Stimulated activated CD4-positive, alpha-beta T cell treated with anti-CD3 and anti-CD28 coated beads, Interleukin-2, amount 100 ng/mL, for 24 hours (primary cell): Measurements from ENCODE around the gene SUFU.
A peak's percentile ranks its signal among the peaks of the same experiment; 100 is the strongest.
"Not testable (repeated sequence)": the region's sequence is repeated elsewhere in the genome, so short reads cannot be mapped to it uniquely, and the experiment has no call there.

Source experiments
- DNase-seq, 2 donors: peaks; one replicate each; pipeline ENCODE4 v3.0.0-alpha.2; 2020

Gene SUFU

GRCh38 chr10:102503264-102504178 is at the start of gene SUFU:
SUFU (plus strand) TSS chr10:102503972; CDS start chr10:102504153, 181 bp downstream.
- DNase-seq: peak; percentile 98 to 99

GRCh38 chr10:102454662-102455487 is 48.9 kb upstream of the SUFU start:
- not testable (repeated sequence) for DNase-seq

DNA sequence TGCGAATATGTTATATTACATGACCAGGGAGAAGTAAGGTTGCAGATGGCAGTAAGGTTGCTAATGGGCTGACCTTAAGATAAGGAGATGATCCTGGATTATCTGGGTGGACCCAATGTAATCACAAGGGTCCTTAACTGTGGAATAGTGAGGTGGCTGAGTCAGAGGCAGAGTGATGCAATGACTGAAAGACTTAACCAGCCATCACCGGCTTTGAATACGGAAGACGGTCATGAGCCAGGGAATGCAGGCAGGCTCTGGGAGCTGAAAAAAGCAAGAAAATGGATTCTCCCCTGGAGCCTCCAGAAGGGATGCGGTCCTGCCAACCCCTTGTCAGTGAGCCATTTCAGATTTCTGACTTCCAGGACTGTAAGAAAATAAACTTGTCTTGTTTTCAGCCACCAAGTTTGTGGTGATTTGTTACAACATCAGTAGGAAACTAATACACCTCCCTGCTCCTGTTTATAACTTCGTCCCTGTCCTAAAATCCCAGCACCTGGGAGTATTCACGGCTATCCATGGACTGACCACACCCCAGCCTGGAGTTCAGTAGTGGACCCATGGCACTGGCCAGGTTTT is 47.8 kb upstream of the SUFU start:
- no peak for DNase-seq

DNA sequence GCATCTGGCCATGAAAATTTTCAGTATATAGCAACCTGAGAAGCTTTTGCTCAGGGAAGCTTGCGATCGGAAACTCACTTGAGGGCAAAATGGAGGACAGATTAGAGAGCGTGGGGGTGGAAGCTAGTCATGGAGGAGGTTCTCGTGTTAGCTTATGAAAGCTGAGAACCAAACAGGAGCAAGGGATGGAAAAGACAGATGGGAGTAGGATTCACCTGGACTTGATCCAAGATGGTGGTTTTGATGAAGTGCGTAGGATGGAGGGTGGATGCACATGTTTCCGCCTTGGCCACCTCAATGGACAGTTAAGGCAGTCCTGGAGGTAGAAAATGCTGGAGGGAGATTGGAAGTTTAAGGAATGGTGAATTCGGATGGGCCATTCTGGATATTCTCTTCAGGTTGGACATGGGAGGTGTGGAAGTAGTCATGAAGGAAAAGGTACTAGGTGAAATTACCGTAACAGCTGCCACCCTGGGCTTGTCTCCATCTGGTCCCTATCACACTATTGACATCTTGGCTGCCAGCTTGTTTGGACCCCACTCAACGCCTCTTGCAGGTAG is 46.1 kb upstream of the SUFU start:
- DNase-seq: no peak

DNA sequence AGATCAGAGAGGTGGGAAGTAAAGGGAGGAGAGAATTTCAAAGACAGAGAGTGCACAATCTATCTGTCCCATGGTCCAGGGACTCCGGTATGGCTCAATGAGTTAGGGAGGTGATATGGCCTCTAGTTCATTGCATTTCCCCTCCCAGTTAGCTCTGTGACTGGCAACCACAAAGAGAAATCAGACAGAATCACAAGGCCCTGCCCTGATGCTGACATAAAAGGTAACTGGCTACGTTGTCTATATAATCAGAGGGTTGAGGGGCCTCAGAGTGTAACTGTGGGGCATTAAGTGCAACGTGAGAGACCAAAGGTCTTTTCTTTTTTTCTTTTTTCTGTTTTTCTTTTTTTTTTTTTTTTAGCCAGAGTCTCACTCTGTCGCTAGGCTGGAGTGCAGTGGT is 45.1 kb upstream of the SUFU start:
- DNase-seq: no peak

GRCh38 chr10:102460836-102461186 is 43.0 kb upstream of the SUFU start:
- DNase-seq: no peak

DNA sequence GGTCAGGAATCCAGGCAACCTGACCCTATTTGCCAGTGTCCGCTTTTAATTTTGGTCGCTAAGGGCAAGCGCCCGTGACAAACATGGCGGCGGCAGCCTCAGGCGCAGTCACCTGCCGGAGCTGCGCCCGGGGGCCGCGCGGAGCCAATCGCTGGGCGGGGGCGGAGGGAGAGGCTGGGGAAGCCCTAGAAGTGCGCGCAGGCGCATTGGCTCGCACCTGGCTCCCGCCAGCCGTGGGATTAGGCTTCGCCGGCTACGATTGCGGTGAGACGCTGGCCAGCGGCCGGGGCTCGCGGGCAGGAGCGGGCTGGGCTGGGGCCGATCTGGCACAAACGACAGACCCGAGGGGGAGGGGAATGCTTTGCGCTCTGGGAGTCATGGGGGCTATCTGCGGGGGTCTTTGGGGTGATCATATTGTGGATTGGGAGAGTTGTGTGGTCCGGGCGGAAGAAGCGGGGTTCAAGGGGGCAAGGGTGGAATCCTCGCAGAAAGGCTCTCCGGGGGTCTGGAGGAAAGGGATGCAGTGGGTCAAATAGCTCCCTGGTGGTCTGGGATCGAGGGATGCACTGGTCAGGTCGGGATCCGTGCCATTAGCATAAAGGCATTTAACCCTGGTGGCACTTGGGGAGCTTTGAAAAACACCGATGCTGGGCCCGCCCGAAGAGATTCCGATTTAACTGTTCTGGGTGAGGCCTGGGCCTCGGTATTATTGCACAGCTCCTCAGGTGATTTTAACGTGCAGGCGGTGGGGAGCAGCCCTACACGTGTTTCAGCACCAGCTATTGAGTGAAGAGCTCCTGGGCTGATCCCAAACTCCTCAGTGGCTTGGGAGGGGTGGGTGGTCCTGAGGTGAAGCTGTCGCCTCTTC is 42.4 kb upstream of the SUFU start:
- peak; percentile 94 to 97 for DNase-seq

DNA sequence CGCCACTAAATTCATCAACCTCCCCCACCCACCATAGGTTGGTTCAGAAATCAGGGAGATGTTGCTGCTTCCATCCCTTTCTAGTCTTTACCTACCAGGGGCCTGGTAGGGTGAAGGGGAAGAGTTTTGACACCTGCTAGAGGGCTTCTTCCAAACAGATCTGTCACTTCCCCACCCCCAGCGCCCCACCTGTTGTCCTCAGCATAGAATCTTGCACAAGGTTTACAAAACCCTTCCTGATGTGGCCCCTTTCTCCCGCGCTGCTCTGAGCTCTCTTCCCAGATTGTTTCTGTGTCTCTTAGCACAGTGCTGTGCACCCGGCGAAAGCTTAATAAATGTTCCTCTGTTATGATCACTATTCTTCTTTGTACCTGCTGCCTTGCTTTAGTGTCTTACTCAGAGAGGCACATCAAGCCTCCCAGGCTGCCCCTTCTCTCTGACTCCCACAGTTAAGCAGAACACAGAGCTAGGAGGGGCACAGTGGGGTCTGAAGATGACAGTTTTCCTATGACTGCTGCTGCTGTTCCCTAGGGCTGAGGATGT is 41.2 kb upstream of the SUFU start:
- no peak for DNase-seq

DNA sequence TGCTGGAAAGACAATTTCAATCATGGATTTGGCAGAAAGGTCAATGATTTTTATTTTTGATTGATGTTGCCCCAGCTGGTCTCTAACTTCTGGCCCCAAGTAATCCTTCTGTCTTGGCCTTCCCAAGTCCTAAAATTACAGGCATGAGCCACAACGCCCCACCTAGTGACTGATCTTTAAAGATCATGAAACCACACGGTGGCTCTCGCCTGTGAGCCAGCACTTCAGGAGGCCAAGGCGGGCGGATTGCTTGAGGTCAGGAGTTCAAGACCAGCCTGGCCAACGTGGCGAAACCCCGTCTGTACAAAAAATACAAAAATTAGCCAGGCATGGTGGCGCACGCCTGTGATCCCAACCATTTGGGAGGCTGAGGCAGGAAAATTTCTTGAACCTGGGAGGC is 39.8 kb upstream of the SUFU start:
- no peak for DNase-seq

DNA sequence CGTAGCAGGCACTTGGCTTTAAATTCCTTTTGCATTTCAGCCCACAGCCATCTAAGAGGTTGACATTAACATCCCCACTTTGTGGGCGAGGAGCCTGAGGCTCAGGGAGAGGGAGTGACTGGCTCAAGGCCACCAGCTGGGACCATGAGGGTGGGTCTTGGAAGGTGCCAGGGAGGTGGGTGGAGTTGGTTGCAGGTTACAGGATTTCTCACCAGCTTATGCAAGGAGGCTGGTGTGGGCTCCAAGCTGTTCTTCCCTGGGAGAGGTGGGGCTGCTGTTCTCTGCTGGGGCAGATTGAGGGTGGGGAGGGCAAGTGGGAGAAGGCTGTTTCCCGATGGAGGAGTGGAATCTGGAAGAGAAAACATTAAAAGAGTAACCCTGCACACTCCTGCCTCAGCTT is 38.3 kb upstream of the SUFU start:
- no peak for DNase-seq

GRCh38 chr10:102467318-102467717 is 36.5 kb upstream of the SUFU start:
- DNase-seq: no peak

DNA sequence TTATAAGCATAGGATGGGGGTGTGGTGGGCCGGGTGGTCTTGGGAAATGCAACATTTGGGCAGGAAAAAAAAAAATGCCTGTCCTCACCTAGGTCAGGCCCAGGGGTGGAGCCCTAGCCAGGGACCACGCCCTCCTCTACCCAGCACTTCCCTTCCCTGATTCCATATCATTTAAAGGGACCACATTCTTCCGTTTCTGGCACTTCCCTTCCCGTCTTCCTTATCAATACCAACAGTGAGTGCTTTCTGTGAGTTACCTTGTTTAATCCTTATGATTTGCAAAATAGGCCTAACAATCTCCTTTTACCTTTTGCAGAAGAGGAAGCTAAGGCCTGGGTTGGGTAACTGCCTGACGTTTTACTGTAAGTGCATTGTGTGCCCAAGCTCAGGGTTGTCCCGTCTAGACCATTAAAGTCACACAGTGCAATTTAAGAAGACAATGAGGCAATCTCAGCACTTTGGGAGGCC is 35.8 kb upstream of the SUFU start:
- no peak for DNase-seq

GRCh38 chr10:102468683-102469082 is 35.1 kb upstream of the SUFU start:
- no peak for DNase-seq

DNA sequence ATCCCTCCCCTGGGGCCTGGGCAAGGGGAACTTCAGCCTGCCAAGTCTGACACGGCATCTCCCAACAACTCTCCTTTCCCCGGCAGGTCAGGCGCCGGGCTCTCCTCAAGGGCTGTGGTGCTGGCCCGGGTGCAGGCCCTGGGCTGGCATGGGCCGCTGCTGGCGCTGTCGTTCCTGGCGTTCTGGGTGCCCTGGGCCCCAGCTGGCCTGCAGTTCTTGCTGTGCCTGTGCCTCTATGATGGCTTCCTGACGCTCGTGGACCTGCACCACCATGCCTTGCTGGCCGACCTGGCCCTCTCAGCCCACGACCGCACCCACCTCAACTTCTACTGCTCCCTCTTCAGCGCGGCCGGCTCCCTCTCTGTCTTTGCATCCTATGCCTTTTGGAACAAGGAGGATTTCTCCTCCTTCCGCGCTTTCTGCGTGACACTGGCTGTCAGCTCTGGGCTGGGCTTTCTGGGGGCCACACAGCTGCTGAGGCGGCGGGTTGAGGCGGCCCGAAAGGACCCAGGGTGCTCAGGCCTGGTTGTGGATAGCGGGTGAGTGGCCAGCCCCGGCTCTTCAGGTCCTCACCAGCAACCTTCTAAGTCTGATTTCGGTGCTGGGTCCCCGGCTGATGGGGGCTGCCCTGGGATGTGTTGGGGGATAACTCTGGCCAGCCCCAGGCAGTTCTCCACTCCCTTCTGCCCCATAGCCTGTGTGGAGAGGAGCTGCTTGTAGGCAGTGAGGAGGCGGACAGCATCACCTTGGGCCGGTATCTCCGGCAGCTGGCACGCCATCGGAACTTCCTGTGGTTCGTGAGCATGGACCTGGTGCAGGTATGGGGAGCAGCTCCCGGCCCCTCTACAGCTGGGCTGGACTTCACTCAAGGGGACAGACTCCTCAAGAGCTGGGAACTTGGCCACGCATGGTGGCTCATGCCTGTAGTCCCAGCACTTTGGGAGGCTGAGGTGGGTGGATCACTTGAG is 32.9 kb upstream of the SUFU start:
- DNase-seq: no peak

GRCh38 chr10:102473445-102474331 is 30.1 kb upstream of the SUFU start:
- DNase-seq: no peak

GRCh38 chr10:102475451-102476040 is 28.2 kb upstream of the SUFU start:
- DNase-seq: no peak

DNA sequence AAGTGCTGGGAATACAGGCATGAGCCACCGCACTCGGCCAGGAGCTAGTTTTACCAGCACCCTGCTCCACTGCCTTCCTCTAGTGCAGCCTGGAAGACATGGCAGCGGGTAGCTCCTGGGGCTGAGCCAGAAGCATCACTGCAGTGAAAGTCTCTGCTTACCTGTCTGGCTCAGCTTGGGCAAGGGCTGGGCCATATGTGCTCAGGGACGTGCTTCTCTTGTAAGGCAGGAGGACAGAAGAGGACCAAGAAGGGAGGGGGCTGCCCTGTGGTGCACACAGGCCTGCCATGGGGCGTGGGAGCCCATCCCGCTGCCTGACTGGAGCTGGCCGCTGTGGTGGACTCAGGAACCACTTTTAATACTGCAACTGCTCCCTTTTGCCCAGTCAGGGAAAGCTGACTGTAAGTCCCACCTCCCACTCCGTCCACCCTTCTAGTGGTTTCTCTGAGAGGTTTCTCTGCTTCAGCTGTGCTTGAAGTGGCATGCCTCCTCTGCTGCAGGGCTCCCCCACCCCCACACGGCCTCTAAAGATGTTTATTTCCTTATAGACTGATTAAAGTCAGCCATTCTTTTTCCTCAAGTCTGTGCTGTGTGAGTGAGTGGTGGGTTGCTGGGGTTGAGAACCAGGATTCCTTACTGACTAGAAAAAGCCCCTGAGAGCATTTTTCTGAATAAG is 27.2 kb upstream of the SUFU start:
- no peak for DNase-seq

GRCh38 chr10:102479651-102480050 is 24.1 kb upstream of the SUFU start:
- DNase-seq: no peak

GRCh38 chr10:102480396-102480795 is 23.4 kb upstream of the SUFU start:
- DNase-seq: no peak
